T-cell (primary cell): Measurements from ENCODE around the gene DCP1B. TPM values are rescaled to one million over a fixed set of nuclear protein-coding genes. Genes with fewer than 3 reads are reported as not detected.

Experiments
- ATAC-seq, 4 experiments: fragments of 200-7000 bp in 3 of 4; fragments of 150-1000 bp in 1 of 4; cut with Tn5 transposase; replicated peaks in 1 of 4; 1 replicate in 3 of 4; 2 replicates in 1 of 4; pipeline ENCODE4 v1.10.0; 2021; ENCODE audit warnings: moderate library complexity in 3 of 4, mild to moderate bottlenecking in 2 of 4, moderate number of reproducible peaks in 1 of 4
- CTCF ChIA-PET, 2 donors: fragments of 300-600 bp; sonication (Branson Sonifier 250); formaldehyde crosslinking; loops; one replicate each; lab custom pipeline; 2022; ENCODE audit warnings: antibody characterized with exemption in 2 of 2; lab: Charles Lee
- POLR2A ChIA-PET, 2 donors: fragments of 300-600 bp; sonication (Branson Sonifier 250); formaldehyde crosslinking; loops; one replicate each; lab custom pipeline; 2022; ENCODE audit warnings: antibody characterized with exemption in 2 of 2; lab: Charles Lee
- DNase-seq, 35 experiments: peaks; one replicate each; pipeline versions ENCODE4 v3.0.0 to v3.0.0-alpha.2; 2013 to 2023
- H3K27ac ChIP-seq: one replicate; pipeline ENCODE4 v1.5.1; 2013; ENCODE audit warnings: low read length
- H3K27me3 ChIP-seq, 2 experiments: replicated peaks in 1 of 2; 1 replicate in 1 of 2; 2 replicates in 1 of 2; pipeline versions ENCODE4 v1.6.1 to v1.7.0; 2013; ENCODE audit warnings: low read length in 1 of 2, mixed read lengths in 1 of 2; ENCODE audit not compliant: control insufficient read depth in 2 of 2, insufficient read depth in 2 of 2; ENCODE audit errors: extremely low read depth in 1 of 2
- H3K36me3 ChIP-seq, 2 donors: 1 replicate in 1 of 2; 2 replicates in 1 of 2; pipeline versions ENCODE4 v1.6.1 to v1.7.0; 2013; ENCODE audit warnings: low read length in 1 of 2; ENCODE audit not compliant: control insufficient read depth in 2 of 2, insufficient read depth in 1 of 2; ENCODE audit errors: extremely low read depth in 1 of 2
- H3K4me1 ChIP-seq, 2 experiments: 1 replicate in 1 of 2; 2 replicates in 1 of 2; pipeline versions ENCODE4 v1.6.1 to v1.7.0; 2013; ENCODE audit warnings: low read length in 2 of 2, mixed read lengths in 1 of 2; ENCODE audit not compliant: insufficient read depth in 2 of 2, control insufficient read depth in 1 of 2; ENCODE audit errors: extremely low read depth in 1 of 2
- H3K4me3 ChIP-seq, 2 donors: 1 replicate in 1 of 2; 2 replicates in 1 of 2; pipeline versions ENCODE4 v1.5.1 to v1.7.0; 2013; ENCODE audit warnings: mild to moderate bottlenecking in 2 of 2, low read length in 1 of 2, moderate library complexity in 1 of 2; ENCODE audit not compliant: control insufficient read depth in 1 of 2; ENCODE audit errors: extremely low read depth in 1 of 2
- H3K9me3 ChIP-seq: 2 replicates; pipeline ENCODE4 v1.7.0; 2013
- H3K27ac Mint-ChIP-seq, 2 donors: one replicate each; pipeline ENCODE4 v1.8.0; 2020 to 2021; ENCODE audit warnings: mild to moderate bottlenecking in 2 of 2, mixed read lengths in 2 of 2
- H3K27me3 Mint-ChIP-seq, 2 donors: one replicate each; pipeline ENCODE4 v1.8.0; 2021 to 2022; ENCODE audit warnings: mixed read lengths in 2 of 2
- H3K36me3 Mint-ChIP-seq: one replicate; pipeline ENCODE4 v1.8.0; 2021; ENCODE audit warnings: mixed read lengths
- H3K4me1 Mint-ChIP-seq, 3 donors: one replicate each; pipeline ENCODE4 v1.8.0; 2020 to 2022; ENCODE audit warnings: mixed read lengths in 3 of 3, mild to moderate bottlenecking in 1 of 3
- H3K4me3 Mint-ChIP-seq, 3 donors: one replicate each; pipeline ENCODE4 v1.8.0; 2020 to 2022; ENCODE audit warnings: mild to moderate bottlenecking in 3 of 3, mixed read lengths in 3 of 3, moderate library complexity in 3 of 3
- H3K9me3 Mint-ChIP-seq, 3 donors: one replicate each; pipeline ENCODE4 v1.8.0; 2020 to 2022; ENCODE audit warnings: mixed read lengths in 3 of 3
- WGBS: methylation state at CpG from one replicate; pipeline ENCODE4 v1.1.5; 2013; ENCODE audit warnings: missing lambda C conversion rate; ENCODE audit not compliant: insufficient coverage; 5-methylcytosine and 5-hydroxymethylcytosine counted together
- total RNA-seq, 35 experiments: library from RNA in 6 of 35; stranded (reverse) in 6 of 35; fragments of 120-200 nt in 1 of 35; gene quantifications; one replicate each; pipeline versions ENCODE4 v1.2.1 to v1.2.4 and lab custom pipeline; 2013 to 2026

Gene DCP1B
- total RNA-seq, 5 donors from 2014 or later (not counting 1 experiment from before 2014, with no cell fraction given) = 10.5 to 24.2 (median 20.3) TPM

DNA sequence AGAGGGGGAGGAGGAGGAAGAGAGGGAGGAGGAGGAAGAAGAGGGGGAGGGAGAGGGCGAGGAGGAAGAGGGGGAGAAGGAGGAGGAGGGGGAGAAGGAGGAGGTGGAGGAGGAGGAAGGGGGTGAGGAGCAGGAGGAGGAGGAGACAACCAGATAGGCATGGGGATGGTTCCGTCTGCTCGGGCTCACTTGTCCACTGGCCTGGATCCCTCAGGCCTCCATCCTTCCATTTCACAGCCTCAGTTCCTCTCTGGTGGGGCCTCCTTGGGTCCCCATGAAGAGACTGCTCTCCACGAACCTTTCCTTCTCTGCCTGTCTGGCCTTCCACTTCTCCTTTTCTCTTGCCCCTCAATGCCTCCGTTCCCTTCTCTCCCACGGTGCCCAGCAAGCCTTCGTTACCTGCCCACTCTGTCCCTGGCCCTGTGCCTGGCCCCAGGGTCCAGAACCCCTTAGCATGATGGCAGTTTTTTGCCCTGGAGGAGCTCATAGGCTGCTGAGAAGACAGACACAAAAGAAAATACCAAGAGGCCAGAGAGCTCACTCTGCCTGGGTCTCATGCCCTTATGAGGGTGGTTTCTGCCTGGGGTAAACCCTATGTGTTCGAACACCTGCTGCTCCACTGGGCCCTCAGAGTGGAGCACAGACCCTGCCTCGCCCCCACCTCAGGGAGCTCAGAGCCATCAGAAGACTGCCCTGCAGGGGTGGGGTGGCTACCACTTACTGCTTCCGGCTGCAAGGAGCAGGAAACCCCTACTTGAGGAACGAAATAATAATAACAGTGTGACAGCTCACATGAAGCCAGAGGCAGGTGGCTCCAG is 74.1 kb downstream of the DCP1B start:
- POLR2A ChIA-PET = no interaction called here
- no peak for ATAC-seq
- DNase-seq = no peak
- H3K27ac Mint-ChIP-seq = no peak overlapping the region
- peaks cover 0 to 11% of the 10 kb centered on the region in 2 experiments for H3K4me1 ChIP-seq
- H3K27me3 ChIP-seq = peaks cover 0 to 19% of the 10 kb centered on the region in 2 experiments
- H3K36me3 ChIP-seq = no peaks in the 10 kb centered on the region
- no peaks in the 10 kb centered on the region for H3K9me3 Mint-ChIP-seq
- CTCF ChIA-PET = interaction anchor here in 1 of 2 donors (0.7 kb wide), 1 partner anchor 58 kb away, joined by 3 read pairs; no protein-coding TSS in a partner anchor
- no peak overlapping the region for H3K27ac ChIP-seq
- peaks cover 5 to 24% (median 21%) of the 10 kb centered on the region in 3 donors for H3K4me1 Mint-ChIP-seq
- WGBS = 69% methylated on average over 7 of the region's 11 CpGs
- H3K27me3 Mint-ChIP-seq = no peaks in the 10 kb centered on the region
- no peak overlapping the region for H3K4me3 Mint-ChIP-seq
- H3K36me3 Mint-ChIP-seq = no peaks in the 10 kb centered on the region
- H3K4me3 ChIP-seq = no peak overlapping the region
- H3K9me3 ChIP-seq = no peaks in the 10 kb centered on the region

DNA sequence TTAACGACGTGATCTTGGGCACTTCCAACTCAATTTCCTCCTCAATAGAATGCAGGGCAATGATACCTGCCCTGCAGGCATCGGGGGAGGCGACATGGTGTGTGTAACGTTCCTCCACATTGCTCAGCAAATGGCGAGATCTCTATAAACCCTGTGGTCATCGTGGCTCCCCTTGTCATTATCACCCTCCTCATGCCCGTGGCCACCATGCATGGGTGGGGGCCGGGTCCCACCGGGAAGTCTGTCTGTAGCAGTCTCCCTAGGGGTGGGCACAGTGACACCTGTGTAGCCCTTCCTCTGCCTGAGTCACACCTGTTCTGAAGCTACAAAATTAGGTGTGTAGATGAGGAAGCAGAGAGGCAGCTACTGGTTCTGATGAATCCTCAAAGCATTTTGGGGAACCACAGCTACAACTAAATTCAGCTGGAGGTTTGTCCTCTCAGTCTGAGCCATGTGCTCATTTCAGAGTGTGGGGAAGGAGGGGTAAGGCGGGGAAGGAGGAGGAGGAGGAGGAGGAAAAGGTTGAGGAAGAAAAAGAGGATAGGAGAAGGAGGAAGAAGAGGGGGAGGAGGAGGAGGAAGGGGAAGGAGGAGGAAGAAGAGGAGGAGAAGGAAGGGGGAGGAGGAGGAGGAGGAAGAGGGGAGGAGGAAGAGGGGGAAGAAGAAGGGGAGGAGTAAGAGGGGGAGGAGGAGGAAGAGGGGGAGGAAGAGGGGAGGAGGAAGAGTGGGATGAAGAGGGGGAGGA is 74.8 kb downstream of the DCP1B start:
- no peak overlapping the region for H3K4me3 Mint-ChIP-seq
- H3K36me3 ChIP-seq = no peaks in the 10 kb centered on the region
- H3K9me3 Mint-ChIP-seq = no peaks in the 10 kb centered on the region
- ChIA-PET CTCF (no interaction called here), POLR2A (no interaction called here)
- DNase-seq (no peak), ATAC-seq (no peak)
- H3K27ac ChIP-seq = no peak overlapping the region
- H3K4me3 ChIP-seq = no peak overlapping the region
- WGBS = 73% methylated on average over 8 of the region's 11 CpGs
- peaks cover 13 to 32% (median 27%) of the 10 kb centered on the region in 3 donors for H3K4me1 Mint-ChIP-seq
- H3K27me3 ChIP-seq = peaks cover 0 to 19% of the 10 kb centered on the region in 2 experiments
- no peaks in the 10 kb centered on the region for H3K9me3 ChIP-seq
- no peaks in the 10 kb centered on the region for H3K27me3 Mint-ChIP-seq
- H3K4me1 ChIP-seq = peaks cover 4 to 19% of the 10 kb centered on the region in 2 experiments
- no peak overlapping the region for H3K27ac Mint-ChIP-seq
- H3K36me3 Mint-ChIP-seq = no peaks in the 10 kb centered on the region

DNA sequence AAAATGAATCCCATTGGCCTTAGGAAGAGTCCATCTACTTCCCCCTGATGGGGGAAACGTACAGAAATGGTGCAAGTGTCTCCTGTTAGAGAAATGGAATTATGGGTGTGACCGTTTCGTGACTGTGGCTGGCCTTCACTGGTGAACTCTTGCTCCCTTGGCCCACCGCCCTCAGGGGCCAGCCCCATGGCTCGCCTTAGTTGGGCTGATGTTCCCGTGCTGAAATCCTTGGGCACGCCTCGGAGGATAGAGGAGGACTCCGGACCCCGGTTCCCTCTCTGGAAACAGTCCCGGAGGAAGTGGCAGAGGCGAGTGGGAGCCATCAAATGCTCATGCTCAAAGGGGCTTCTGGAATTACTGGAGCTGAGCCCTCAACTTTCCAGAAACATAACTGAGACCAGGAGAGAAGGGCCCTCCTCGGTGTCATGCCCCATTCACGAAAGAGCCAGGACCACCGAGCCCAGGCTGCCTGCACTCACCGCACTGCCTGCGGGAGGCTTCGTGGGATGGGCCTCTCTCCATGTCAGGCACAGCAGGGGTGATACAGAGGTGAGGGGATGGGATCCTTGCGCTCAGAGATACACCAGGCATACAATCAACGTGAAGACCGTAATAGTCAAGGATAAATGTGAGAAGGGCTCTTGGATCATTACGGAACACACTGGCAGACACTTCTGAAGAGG is 75.7 kb downstream of the DCP1B start:
- Mint-ChIP-seq H3K27me3 (peaks cover 0 to under 1% of the 10 kb centered on the region in 2 donors), H3K4me3 (no peak overlapping the region), H3K36me3 (no peaks in the 10 kb centered on the region), H3K4me1 (peaks cover 16 to 36% (median 28%) of the 10 kb centered on the region in 3 donors), H3K27ac (no peak overlapping the region), H3K9me3 (no peaks in the 10 kb centered on the region)
- no peak for ATAC-seq
- peaks cover 0 to 19% of the 10 kb centered on the region in 2 experiments for H3K27me3 ChIP-seq
- no peak overlapping the region for H3K27ac ChIP-seq
- CTCF ChIA-PET = no interaction called here
- POLR2A ChIA-PET = no interaction called here
- H3K4me3 ChIP-seq = no peak overlapping the region
- 87% methylated on average over 18 of the region's 22 CpGs for WGBS
- no peaks in the 10 kb centered on the region for H3K36me3 ChIP-seq
- DNase-seq = peak in 1 of 35 experiments; percentile 8
- peaks cover 4 to 22% of the 10 kb centered on the region in 2 experiments for H3K4me1 ChIP-seq
- no peaks in the 10 kb centered on the region for H3K9me3 ChIP-seq

DNA sequence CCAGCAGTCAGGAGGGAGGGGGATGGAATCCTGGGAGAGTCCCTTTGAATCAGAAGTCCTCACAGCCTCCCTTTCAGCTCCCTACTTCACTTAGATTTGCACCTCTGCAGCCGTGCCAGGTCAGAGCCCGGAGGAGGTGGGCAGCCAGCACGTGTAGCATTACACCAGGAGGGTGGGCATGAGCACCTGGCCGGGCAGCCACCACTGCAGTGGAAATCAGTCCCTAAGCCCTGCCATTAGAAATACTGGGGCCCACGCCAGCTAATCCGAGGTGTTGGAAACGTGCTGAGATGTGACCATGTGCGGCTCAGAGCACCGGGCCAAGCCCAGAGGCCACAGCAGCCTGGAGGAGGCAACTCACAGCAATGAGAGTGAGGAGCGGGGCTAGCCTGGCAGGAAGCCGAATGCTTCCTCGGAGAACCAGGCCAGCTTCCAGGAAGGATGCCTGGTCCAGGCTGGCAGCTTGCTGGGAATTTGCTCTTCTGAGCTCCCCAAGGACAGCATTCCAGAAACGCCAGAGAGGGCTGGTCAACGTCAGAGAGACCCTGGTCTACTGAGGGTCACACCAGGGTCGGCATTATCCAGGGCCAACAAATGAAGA is 76.4 kb downstream of the DCP1B start:
- ATAC-seq (no peak), DNase-seq (peak in 1 of 35 experiments; percentile 12)
- ChIA-PET POLR2A (no interaction called here), CTCF (interaction anchor here in 1 of 2 donors (1.5 kb wide), 1 partner anchor 12 kb away, joined by 4 read pairs; no protein-coding TSS in a partner anchor)
- H3K36me3 Mint-ChIP-seq = no peaks in the 10 kb centered on the region
- H3K9me3 Mint-ChIP-seq = no peaks in the 10 kb centered on the region
- no peak overlapping the region for H3K27ac Mint-ChIP-seq
- no peak overlapping the region for H3K4me3 ChIP-seq
- H3K36me3 ChIP-seq = no peaks in the 10 kb centered on the region
- no peak overlapping the region for H3K4me3 Mint-ChIP-seq
- peaks cover 17 to 37% (median 28%) of the 10 kb centered on the region in 3 donors for H3K4me1 Mint-ChIP-seq
- no peaks in the 10 kb centered on the region for H3K9me3 ChIP-seq
- H3K4me1 ChIP-seq = peaks cover 4 to 22% of the 10 kb centered on the region in 2 experiments
- H3K27ac ChIP-seq = no peak overlapping the region
- 80% methylated on average over 15 of the region's 15 CpGs for WGBS
- peaks cover under 1 to 4% of the 10 kb centered on the region in 2 donors for H3K27me3 Mint-ChIP-seq
- H3K27me3 ChIP-seq = peaks cover 0 to 23% of the 10 kb centered on the region in 2 experiments

DNA sequence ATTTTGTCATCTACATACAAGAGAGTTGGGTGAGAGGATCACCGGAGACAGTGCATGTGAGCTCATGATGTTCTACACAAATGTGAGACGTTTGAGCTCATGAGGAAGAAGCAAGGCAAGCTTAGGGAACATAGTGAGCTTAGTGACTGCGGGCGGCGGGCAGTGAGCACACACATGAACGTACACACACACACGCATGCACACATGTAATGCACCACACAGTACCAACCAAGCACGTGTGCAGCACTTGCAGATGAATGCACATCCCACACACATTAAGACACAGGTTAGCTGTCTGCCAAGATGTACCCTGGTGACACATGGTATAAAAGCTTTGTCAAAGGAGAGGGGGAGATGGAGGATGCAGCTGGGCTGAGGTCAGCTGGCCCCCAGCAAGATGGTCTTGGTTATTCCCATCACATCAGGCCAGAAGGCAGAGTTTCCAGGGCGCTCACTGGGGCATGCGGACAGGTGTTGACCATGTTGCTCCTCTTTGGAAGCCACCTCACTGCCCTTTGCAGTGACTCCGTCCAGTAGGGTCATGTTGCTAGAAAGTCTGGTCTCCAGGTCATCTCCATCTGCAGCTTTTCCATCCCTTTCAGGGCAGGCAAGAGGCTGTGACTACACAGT is 77.1 kb downstream of the DCP1B start:
- Mint-ChIP-seq H3K27ac (no peak overlapping the region), H3K27me3 (peaks cover 1 to 4% of the 10 kb centered on the region in 2 donors), H3K4me3 (no peak overlapping the region), H3K9me3 (no peaks in the 10 kb centered on the region), H3K4me1 (peaks cover 17 to 31% (median 25%) of the 10 kb centered on the region in 3 donors), H3K36me3 (no peaks in the 10 kb centered on the region)
- POLR2A ChIA-PET = no interaction called here
- 90% methylated on average over 6 of the region's 11 CpGs for WGBS
- CTCF ChIA-PET = interaction anchor here in 1 of 2 donors (1.5 kb wide), 1 partner anchor 13 kb away, joined by 4 read pairs; no protein-coding TSS in a partner anchor
- Histone ChIP-seq H3K9me3 (no peaks in the 10 kb centered on the region), H3K4me3 (no peak overlapping the region), H3K36me3 (no peaks in the 10 kb centered on the region), H3K4me1 (peaks cover 4 to 22% of the 10 kb centered on the region in 2 experiments), H3K27ac (no peak overlapping the region), H3K27me3 (peaks cover 0 to 30% of the 10 kb centered on the region in 2 experiments)
- DNase-seq (peak in 1 of 35 experiments; percentile 12), ATAC-seq (no peak)
